IPS DF 4.7 (cell line): ENCODE measurements around the gene NAT10.
"Not testable (repeated sequence)": the region's sequence is repeated elsewhere in the genome, so short reads cannot be mapped to it uniquely, and the experiment has no call there.

Experiments used
- DNase-seq: peaks from one replicate; pipeline ENCODE4 v3.0.0-alpha.2; 2013; ENCODE audit warnings: low spot score; ENCODE audit errors: extremely low read depth

NAT10 gene

GRCh38 chr11:34167961-34168360 is 62.5 kb downstream of the NAT10 start:
- no peak for DNase-seq

DNA sequence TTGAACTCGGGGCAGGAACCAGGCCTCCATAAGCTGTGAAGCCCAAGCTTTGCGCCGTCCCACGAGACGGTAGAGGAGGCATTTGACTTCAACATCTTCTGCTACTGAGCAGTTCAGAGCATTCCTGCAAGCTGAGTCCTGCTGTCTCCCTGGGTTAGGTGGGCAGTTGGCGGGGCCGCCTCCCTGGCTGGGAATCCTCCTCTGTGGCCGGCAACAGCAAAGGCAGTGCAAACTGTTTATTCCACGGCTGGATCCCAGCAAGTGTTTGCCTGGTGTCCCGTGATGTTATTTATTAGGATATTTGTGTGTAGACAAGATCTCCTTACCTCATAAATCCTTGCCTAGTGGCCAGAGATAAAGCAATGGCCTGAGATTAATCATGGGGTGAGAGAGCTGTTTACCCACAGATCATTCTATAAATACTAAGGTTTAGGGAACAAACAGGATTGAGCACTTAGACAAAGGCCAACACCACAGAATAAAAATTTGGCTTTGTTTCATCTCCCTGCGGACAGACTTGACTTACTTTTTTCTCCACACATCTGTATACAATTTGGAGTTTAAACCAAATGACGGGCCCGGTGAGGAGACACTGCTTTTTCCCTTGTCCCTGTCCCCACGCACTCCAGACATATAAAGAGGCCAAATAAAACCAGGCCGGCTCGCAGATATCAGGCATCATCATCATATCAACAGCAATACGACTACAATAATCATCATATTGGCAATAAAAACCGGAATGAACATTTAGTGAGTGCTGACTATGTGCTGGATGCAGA is 63.4 kb downstream of the NAT10 start:
- no peak for DNase-seq

DNA sequence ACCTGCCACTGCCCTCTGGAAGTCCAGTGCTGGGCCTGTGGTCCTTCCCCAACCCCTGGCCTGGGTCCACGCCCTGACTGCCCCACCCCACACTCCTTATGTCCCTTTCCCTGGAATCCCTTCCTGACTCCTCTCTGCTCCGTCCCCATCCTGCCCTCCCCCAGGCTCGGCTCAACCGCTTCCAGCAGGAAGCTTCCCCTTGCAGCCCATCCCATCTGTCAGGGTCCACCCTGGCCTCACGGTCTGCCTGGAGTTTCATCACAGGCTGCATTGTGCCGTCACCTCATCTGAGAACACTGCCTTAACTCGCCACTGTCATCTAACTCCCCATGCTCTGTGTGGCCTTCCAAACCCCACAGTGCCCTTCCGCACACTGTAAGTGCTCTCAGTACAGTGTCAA is 64.3 kb downstream of the NAT10 start:
- no peak for DNase-seq

DNA sequence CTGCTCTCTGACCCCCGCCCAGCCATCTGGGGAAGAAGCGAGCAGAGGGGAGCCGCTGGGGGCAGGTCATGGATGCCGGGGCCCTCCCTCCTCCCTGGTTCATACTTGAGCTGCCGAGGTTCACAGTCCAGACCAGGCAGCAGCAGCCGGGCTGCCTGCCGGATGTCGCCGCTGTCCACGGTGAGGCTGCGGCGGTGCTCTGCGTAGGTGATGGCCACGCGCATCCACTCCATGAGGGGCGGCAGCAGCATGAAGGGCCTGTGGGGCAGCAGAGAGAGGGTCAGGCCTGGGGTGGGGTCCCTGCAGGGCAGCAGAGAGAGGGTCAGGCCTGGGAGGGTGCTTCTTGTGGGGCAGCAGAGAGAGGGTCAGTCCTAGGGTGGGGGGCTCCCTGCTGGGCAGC is 67.6 kb downstream of the NAT10 start:
- DNase-seq: no peak

- DNase-seq: no peak
Measured at GRCh38 chr11:34174412-34175041, 69.1 kb downstream of the NAT10 start.

DNA sequence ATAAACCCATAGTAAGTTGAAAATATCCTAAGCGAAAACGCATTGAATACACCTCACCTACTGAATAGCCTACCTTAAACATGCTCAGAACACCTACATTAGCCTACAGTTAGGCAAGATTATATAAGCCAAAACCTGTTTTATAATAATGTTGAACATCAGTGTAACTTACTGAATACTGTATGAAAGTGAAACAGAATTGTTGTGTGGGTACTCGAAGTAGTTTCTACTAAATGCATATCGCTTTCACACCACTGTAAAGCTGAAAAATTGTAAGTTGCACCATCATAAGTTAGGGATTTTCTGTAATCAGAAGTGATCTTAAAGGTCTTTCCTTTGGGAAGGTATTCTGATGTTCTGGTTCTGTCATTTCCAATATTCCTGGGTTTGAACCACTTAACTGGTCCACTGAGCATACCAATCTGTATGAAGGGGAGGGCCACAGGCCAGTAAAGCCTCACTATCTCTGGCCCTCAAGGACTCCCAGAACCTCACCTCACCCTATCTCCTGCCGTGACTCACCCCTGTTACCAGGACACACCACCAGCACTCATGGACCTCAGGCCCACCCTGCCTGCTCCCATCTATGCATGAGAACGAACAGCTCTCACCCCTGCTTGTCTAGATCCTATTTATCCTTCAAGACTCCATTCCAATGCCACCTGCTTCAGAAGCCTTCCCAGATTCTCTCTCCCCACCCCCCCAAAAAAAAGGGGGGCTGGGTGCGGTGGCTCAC is 70.0 kb downstream of the NAT10 start:
- DNase-seq: no peak

DNA sequence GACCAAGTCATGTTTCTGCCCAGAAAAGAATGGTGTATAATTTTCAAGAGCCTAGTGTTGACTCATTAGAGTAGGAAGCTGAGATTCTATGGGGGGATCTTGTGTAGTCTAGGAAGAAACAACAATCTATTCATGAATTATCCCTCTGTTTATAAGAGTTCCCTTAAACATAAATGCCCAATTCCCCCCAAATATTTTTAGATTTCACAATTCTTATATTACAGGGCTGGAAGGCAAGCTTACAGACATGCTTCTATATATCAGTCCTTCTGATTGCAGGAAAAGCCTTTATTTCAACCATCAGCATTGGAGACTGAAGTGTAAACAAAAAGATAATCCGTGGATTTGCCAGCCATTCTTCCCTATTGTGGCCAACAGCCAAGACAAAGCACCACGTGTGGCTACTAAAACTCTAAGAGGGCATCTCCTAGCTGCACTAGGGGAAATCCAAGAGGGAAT is 71.4 kb downstream of the NAT10 start:
- no peak for DNase-seq

DNA sequence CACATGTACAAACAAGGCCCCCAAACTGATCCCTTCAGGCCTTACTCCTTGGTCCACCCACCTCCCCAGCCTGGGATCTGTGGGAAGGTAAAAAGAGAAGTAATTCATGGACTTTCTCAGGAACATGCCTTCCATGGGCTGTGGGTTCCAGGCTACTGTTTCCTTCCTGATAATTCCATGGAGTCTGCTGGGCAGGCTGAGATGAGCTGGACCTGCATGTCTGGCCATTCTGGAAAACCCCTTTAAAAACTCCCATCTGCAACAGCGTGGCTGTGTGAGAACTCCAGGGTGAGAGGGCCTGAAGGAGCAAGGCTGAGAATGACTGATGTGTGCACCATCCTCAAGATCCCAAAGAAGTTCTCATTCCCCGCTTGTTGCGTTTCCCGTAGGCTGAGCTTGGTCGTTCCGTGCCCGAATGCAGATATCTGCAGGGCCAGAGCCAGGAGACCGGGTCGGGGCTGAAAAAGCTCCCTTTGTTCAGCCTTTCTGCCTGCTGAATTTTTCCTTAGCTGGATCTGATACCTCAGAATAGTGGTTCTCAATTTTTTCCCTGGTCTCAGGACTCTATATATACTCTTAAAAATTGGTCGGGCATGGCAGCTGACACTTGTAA is 72.9 kb downstream of the NAT10 start:
- DNase-seq: no peak

DNA sequence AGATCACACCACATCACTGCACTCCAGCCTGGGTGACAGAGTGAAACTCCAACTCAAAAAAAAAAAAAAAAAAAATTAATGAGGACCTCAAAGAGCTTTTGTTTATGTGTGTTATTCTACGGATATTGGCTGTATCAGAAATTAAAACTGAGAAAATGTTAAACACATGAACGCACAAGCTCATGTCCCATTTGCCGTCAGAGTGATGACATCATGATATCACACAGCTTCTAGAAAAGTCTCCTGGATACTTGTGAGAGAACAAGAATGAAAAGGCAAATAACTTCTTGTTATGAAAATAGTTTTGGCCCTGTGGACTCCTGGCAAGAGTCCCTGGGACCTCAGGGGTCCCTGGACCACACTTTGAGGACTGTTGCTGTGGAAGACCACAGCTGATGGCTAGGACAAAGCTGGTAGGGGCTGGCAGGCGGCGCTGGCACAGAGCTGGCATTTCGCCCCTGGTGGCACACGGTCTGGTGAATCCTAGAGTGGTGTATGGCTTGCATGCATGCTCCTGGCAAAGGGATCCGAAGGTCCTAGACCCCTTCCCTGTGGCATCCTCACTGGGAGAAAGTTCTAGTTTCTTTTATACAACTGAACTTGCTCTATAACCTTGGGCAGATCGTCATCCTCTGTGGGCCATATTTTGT is 73.7 kb downstream of the NAT10 start:
- DNase-seq: no peak

GRCh38 chr11:34180040-34180813 is 74.8 kb downstream of the NAT10 start:
- no peak for DNase-seq

DNA sequence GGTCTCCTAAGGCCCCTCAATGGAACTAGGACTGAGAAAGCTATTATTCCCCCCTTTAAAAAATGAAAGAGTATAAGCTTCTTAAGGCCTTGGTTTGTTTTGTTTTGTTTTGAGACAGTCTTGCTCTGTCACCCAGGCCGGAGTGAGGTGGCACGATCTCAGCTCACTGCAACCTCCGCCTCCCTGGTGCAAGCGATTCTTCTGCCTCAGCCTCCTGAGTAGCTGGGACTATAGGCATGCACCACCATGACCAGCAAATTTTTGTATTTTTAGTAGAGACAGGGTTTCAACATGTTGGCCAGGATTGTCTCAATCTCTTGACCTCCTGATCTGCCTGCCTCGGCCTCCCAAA is 75.4 kb downstream of the NAT10 start:
- not testable (repeated sequence) for DNase-seq

GRCh38 chr11:34181251-34181650 is 75.8 kb downstream of the NAT10 start:
- no peak for DNase-seq

DNA sequence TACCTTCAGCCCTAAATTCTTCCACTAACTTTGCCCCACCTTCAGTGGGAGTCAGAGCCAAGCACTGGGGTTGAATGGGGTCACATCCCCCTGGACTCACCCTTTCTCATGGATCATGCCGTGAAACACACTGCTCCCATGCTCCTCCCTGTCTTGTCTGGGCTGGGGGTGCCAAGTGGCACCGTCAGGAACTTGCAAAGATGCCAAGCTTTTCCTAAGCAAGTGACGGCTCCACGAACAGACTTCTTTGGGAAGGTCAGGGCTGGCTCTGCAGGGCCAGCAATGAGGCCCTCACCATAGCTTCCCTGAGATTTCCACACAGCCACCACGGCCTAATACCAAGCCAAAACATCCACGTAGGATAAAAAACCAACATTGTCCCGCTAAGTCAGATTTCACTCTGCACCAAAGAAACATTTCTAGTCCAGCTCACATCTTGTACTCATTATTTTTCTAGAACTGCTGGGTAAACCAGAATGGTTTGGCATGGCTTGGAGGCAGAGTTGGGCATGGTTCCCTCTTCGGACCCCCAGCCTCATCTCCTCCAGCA is 76.5 kb downstream of the NAT10 start:
- DNase-seq: no peak

DNA sequence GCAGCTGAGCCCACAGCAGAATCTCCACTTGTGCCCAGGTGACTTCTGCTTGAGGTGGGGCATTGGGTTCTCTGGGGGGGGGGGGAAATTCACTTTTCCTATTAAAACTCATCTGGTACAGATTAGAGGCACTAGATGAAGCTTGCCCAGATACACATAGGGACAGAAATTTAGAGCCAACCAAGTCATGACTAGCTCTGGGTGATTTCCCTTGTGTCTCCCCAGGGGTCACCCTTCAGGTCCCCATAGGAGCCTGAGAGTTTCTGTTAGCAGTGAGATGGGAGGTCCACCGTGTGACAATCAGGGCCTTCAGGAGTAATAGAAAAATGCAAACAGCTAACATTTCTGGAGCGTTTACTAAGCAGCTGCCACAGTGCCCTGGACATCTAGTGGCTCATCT is 77.0 kb downstream of the NAT10 start:
- DNase-seq: no peak

DNA sequence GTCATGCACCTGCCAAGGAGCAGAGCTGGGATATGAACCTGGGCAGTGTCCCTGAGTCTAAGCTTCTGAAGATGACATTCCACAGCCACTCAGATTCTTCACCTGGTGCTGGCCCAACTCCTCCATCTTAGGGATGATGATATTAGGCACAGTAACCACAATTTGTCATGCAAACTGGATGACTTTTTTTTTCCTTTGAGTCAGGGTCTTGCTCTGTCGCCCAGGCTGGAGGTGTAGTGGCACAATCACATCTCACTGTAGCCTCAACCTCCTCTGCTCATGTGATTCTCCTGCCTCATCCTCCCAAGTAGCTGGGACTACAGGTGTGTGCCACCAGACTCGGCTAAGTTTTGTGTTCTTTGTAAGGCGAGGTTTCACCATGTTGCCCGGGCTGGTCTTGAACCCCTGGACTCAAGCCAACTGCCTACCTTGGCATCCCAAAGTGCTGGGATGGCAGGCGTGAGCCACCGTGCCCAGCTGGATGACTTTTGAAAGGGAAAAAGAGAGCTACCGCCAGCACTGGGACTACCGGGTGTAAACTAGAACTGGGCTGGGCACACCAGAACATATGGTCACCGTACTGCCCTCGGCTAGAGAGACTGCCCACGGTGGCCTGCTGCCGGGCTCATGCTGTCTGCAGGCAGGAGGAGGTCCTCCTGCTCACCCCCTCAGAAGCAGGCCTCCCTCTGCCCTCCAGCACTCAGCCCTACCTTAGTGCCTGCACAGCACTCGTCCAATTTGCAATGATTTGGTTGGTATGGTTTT is 77.7 kb downstream of the NAT10 start:
- DNase-seq: no peak

DNA sequence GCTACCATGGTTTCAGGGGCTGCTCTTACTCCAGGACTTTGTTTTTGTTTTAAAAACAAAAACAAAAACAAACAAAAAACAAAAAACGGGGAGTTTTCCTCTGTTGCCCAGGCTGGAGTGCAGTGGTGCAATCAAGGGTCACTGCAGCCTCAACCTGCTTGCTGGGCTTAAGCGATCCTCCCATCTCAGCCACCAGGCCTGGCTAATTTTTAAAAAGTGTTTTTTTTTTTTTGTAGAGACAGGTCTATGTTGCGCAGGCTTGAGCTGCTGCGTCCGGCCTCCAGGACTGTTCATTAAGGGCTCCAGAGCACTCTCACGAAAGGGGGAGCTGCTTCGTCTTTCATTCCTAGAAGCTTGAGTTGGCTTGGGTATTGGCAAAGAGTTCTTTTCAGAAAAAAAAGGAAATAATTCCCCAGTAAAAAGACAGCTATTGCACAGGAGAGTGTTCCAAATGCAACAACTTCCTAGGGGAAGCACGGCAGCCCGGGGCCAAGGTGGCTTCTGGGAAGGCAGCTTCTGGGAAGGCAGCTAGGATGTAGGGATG is 78.5 kb downstream of the NAT10 start:
- DNase-seq: no peak

- DNase-seq: no peak
Measured at GRCh38 chr11:34184505-34185015, 79.1 kb downstream of the NAT10 start.

GRCh38 chr11:34185926-34186841 is 80.8 kb downstream of the NAT10 start:
- no peak for DNase-seq
